NT2/D1 (cell line): ENCODE measurements around the gene MRTFB.

Experiments
- SUZ12 ChIP-seq: IDR thresholded peaks from 2 replicates; pipeline ENCODE4 v1.6.1; 2011; ENCODE audit not compliant: insufficient read length, insufficient read depth; ENCODE audit errors: extremely low read depth
- YY1 ChIP-seq: IDR thresholded peaks from 2 replicates; pipeline ENCODE4 v1.6.1; 2011; ENCODE audit not compliant: insufficient read length, insufficient read depth
- ZNF274 ChIP-seq: IDR thresholded peaks from 2 replicates; pipeline ENCODE4 v1.6.1; 2011; ENCODE audit warnings: mild to moderate bottlenecking, low read depth, low read length

- TF ChIP-seq ZNF274: no peak
- no peak for TF ChIP-seq YY1
- no peak for TF ChIP-seq SUZ12
Measured at GRCh38 chr16:14240964-14241363, 169.8 kb downstream of the MRTFB start.
